PC-3 (cell line): ENCODE results near the gene CHD2.

Experiments used
- CTCF ChIP-seq: fragments of 300-600 bp; sonication (generic); conservative IDR thresholded peaks from 2 replicates; pipeline ENCODE4 v1.5.1; 2017; ENCODE audit warnings: antibody characterized with exemption, low read depth, mild to moderate bottlenecking, low read length
- EZH2 ChIP-seq: fragments of 300-600 bp; sonication (generic); IDR thresholded peaks from one replicate; pipeline ENCODE4 v1.6.1; 2017; ENCODE audit warnings: antibody characterized with exemption, mild to moderate bottlenecking, low read length; ENCODE audit not compliant: unreplicated experiment

- no peak for TF ChIP-seq EZH2
- no peak for TF ChIP-seq CTCF
Observed at GRCh38 chr15:92901995-92902394, 1.9 kb downstream of the CHD2 start.
